NCI-H1694 treated with DMSO at 0.1 percent for 48 hours (cell line): ENCODE data around the gene CKMT1A.

Experiments
- DNase-seq: peaks from one replicate; lab custom pipeline; 2025; lab: John Stamatoyannopoulos, UW

The CKMT1A gene

DNA sequence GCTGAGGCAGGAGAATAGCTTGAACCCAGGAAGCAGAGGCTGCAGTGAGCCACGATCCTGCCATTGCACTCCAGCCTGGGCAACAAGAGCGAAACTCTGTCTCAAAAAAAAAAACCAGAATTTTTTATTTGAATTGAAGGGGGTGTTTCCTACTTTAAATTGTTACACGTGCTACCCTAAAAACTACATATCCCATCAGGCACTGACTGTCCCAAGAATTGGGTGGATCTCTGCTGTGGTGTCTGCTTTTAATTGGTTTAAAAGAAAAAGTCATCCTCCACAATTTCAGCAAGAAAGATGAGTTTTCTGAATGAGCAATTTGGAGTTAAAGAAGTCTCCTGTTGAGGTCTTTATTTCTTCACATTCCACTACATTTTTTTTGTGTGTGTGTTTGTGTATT, 54.7 kb downstream of the CKMT1A start:
- no peak for DNase-seq
